Neural progenitor cell (in vitro differentiated cells): Measurements from ENCODE around the gene STRN.

Source experiments
- EZH2 ChIP-seq: fragments of 200-600 bp; sonication (generic); IDR thresholded peaks from 2 replicates; pipeline ENCODE4 v1.6.1; 2017; ENCODE audit warnings: antibody characterized with exemption, mild to moderate bottlenecking, moderate library complexity
- EZH2phosphoT487 ChIP-seq: fragments of 200-600 bp; sonication (generic); IDR thresholded peaks from 2 replicates; pipeline ENCODE4 v1.6.1; 2017; ENCODE audit warnings: antibody characterized with exemption
- TF ChIP-seq, protein P1 (sequence below): fragments of 200-600 bp; sonication (generic); IDR thresholded peaks from 2 replicates; pipeline ENCODE4 v1.5.1; 2017; ENCODE audit warnings: antibody characterized with exemption, mild to moderate bottlenecking

DNA sequence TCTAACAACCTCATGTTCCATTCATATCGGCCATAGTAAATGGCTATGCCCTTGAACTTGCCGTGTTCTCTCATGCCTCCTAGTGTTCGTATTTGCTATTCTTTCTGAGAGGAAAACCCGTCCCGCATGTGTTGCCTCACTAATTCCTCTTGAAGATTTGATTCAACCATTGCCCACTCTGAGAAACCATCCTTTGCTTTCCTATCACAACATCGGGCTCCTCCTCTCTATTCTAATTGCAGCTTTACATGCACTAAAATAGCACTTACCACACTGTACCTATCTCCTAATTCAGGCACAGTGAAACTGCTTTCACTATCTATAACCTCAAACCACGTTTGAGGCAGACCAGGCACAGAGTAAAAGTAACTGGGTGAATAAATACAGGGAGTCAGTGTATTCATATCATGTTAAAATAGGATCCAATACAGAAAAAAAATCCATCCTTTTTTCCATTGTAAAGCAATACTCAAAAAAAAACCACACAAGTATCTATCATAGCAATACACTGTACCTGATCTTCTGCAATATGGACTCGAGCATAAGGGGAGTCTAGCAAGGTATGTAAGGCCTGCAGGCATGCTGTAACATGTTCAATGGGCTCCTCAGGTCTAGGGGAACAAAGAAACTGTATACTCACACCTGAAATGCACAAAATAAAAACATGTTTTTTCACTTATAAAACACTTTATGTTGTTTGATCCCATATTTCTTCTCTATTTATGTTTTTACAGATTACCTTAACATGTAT is 39.0 kb upstream of the STRN start:
- TF ChIP-seq EZH2phosphoT487 (no peak), EZH2 (no peak)
- TF ChIP-seq, protein P1, sequence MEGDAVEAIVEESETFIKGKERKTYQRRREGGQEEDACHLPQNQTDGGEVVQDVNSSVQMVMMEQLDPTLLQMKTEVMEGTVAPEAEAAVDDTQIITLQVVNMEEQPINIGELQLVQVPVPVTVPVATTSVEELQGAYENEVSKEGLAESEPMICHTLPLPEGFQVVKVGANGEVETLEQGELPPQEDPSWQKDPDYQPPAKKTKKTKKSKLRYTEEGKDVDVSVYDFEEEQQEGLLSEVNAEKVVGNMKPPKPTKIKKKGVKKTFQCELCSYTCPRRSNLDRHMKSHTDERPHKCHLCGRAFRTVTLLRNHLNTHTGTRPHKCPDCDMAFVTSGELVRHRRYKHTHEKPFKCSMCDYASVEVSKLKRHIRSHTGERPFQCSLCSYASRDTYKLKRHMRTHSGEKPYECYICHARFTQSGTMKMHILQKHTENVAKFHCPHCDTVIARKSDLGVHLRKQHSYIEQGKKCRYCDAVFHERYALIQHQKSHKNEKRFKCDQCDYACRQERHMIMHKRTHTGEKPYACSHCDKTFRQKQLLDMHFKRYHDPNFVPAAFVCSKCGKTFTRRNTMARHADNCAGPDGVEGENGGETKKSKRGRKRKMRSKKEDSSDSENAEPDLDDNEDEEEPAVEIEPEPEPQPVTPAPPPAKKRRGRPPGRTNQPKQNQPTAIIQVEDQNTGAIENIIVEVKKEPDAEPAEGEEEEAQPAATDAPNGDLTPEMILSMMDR = no peak
